Esophagus squamous epithelium (tissue), 4 donors: ENCODE data around the gene EYS.

Experiments used
- POLR2A ChIP-seq, 4 donors: fragments of 450-650 bp; IDR thresholded peaks; one replicate each; pipeline ENCODE4 v1.6.1; 2017; ENCODE audit warnings: antibody characterized with exemption in 4 of 4, mild to moderate bottlenecking in 4 of 4, moderate library complexity in 3 of 4
- TF ChIP-seq, protein P1 (sequence below), 6 experiments: fragments of 450-650 bp in 4 of 6; fragments of 200-600 bp in 2 of 6; sonication (generic) in 2 of 6; IDR thresholded peaks; one replicate each; pipeline ENCODE4 v1.5.1; 2016 to 2019; ENCODE audit warnings: antibody characterized with exemption in 6 of 6, mild to moderate bottlenecking in 4 of 6, moderate library complexity in 4 of 6

DNA sequence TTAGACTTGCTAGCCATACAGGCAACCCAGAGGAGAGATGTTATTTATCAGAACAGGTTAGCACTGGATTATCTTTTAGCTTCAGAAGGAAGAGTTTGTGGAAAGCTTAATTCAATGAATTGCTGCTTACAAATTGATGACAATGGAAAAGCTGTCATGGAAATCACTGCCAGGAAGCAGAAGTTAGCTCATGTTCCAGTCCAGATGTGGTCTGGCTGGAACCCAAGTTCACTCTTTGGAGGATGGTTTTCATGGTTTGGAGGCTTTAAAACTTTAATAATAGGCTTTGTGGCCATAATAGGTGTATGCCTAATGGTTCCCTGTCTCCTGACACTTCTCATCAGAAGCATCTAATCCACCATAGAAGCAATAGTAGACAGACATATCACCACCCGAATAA lies 1372.4 kb downstream of the EYS start:
- TF ChIP-seq, protein P1, sequence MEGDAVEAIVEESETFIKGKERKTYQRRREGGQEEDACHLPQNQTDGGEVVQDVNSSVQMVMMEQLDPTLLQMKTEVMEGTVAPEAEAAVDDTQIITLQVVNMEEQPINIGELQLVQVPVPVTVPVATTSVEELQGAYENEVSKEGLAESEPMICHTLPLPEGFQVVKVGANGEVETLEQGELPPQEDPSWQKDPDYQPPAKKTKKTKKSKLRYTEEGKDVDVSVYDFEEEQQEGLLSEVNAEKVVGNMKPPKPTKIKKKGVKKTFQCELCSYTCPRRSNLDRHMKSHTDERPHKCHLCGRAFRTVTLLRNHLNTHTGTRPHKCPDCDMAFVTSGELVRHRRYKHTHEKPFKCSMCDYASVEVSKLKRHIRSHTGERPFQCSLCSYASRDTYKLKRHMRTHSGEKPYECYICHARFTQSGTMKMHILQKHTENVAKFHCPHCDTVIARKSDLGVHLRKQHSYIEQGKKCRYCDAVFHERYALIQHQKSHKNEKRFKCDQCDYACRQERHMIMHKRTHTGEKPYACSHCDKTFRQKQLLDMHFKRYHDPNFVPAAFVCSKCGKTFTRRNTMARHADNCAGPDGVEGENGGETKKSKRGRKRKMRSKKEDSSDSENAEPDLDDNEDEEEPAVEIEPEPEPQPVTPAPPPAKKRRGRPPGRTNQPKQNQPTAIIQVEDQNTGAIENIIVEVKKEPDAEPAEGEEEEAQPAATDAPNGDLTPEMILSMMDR (IDR thresholded peaks at IDR 0.05), result no peak
- TF ChIP-seq POLR2A (IDR thresholded peaks at IDR 0.05), result no peak
